T47D (cell line): ENCODE data around the gene ATAD5.

Experiments
- DNase-seq, 2 experiments: peaks; one replicate each; pipeline versions ENCODE4 v3.0.0 to v3.0.0-alpha.2; 2011 to 2012; ENCODE audit warnings: low read depth in 1 of 2, low spot score in 1 of 2
- JUND ChIP-seq: IDR thresholded peaks from 2 replicates; pipeline ENCODE4 v1.6.1; 2012; ENCODE audit warnings: low read depth
- in situ Hi-C: cut with HindIII; loops from 2 replicates; pipeline ENCODE4 v1.10.0; 2016; ENCODE audit warnings: low sequenced_read_pairs, low pct_unique_long_range_greater_than_20kb

ATAD5 gene

GRCh38 chr17:30831257-30831656 lies 509 bp upstream of the ATAD5 start:
- TF ChIP-seq JUND, result no peak
- peak in 1 of 2 experiments; percentile 37 for DNase-seq
- in situ Hi-C loops, result no loop called here

- no peak for DNase-seq
- in situ Hi-C loops, result no loop called here
- TF ChIP-seq JUND, result no peak
Observed at GRCh38 chr17:30832438-30833124, 815 bp downstream of the ATAD5 start.

- no peak for DNase-seq
- no peak for TF ChIP-seq JUND
- in situ Hi-C loops, result no loop called here
Observed at GRCh38 chr17:30838202-30838807, 6.5 kb downstream of the ATAD5 start.

GRCh38 chr17:30840771-30841170 lies 9.0 kb downstream of the ATAD5 start:
- DNase-seq, result no peak
- no peak for TF ChIP-seq JUND
- in situ Hi-C loops, result no loop called here

- in situ Hi-C loops, result no loop called here
- DNase-seq, result no peak
- no peak for TF ChIP-seq JUND
Observed at GRCh38 chr17:30848021-30848420, 16.3 kb downstream of the ATAD5 start.

- in situ Hi-C loops, result no loop called here
- no peak for DNase-seq
Observed at GRCh38 chr17:30854146-30854545, 22.4 kb downstream of the ATAD5 start.

GRCh38 chr17:30858556-30859250 lies 26.9 kb downstream of the ATAD5 start:
- DNase-seq, result peak in 1 of 2 experiments; percentile 12
- in situ Hi-C loops, result no loop called here
- no peak for TF ChIP-seq JUND

More at GRCh38 chr17:30854146-30854545, 22.4 kb downstream of the ATAD5 start:
- TF ChIP-seq JUND, result no peak

GRCh38 chr17:30864636-30865035 lies 32.9 kb downstream of the ATAD5 start:
- DNase-seq, result no peak
- TF ChIP-seq JUND, result no peak
- in situ Hi-C loops, result no loop called here

GRCh38 chr17:30869005-30869404 lies 37.2 kb downstream of the ATAD5 start:
- no peak for TF ChIP-seq JUND
- DNase-seq, result no peak
- in situ Hi-C loops, result no loop called here

GRCh38 chr17:30886187-30886586 lies 54.4 kb downstream of the ATAD5 start:
- no peak for TF ChIP-seq JUND
- DNase-seq, result no peak
- in situ Hi-C loops, result no loop called here

GRCh38 chr17:30894236-30894635 lies 62.5 kb downstream of the ATAD5 start:
- no peak for TF ChIP-seq JUND
- in situ Hi-C loops, result no loop called here
- no peak for DNase-seq

GRCh38 chr17:30897311-30897710 lies 65.5 kb downstream of the ATAD5 start:
- no peak for TF ChIP-seq JUND
- no peak for DNase-seq
- in situ Hi-C loops, result no loop called here

- TF ChIP-seq JUND, result no peak
- peak in 1 of 2 experiments; percentile 29 for DNase-seq
Observed at GRCh38 chr17:30905742-30906100, 74.0 kb downstream of the ATAD5 start.

More at GRCh38 chr17:30905742-30906100, 74.0 kb downstream of the ATAD5 start:
- in situ Hi-C loops, result no loop called here
